Mucosa of stomach (tissue), 1 donor: ENCODE results near the gene SPINK1.

Experiments
- H3K27me3 ChIP-seq: one replicate; pipeline ENCODE4 v1.7.0; 2013; ENCODE audit warnings: mild to moderate bottlenecking, low read length; ENCODE audit not compliant: control insufficient read depth, insufficient read depth
- H3K36me3 ChIP-seq: one replicate; pipeline ENCODE4 v1.7.0; 2013; ENCODE audit warnings: low read length; ENCODE audit not compliant: control insufficient read depth, insufficient read depth
- H3K4me1 ChIP-seq: one replicate; pipeline ENCODE4 v1.7.0; 2013; ENCODE audit warnings: mild to moderate bottlenecking, low read length; ENCODE audit not compliant: control insufficient read depth, insufficient read depth
- H3K4me3 ChIP-seq: one replicate; pipeline ENCODE4 v1.7.0; 2013; ENCODE audit warnings: low read length
- H3K9ac ChIP-seq: one replicate; pipeline ENCODE4 v1.7.0; 2013; ENCODE audit warnings: mild to moderate bottlenecking, low read length, moderate library complexity
- H3K9me3 ChIP-seq: one replicate; pipeline ENCODE4 v1.7.0; 2013; ENCODE audit warnings: mild to moderate bottlenecking, low read length, moderate library complexity; ENCODE audit not compliant: control insufficient read depth
- donor health status: Pancreatic carcinoma.

Gene SPINK1

DNA sequence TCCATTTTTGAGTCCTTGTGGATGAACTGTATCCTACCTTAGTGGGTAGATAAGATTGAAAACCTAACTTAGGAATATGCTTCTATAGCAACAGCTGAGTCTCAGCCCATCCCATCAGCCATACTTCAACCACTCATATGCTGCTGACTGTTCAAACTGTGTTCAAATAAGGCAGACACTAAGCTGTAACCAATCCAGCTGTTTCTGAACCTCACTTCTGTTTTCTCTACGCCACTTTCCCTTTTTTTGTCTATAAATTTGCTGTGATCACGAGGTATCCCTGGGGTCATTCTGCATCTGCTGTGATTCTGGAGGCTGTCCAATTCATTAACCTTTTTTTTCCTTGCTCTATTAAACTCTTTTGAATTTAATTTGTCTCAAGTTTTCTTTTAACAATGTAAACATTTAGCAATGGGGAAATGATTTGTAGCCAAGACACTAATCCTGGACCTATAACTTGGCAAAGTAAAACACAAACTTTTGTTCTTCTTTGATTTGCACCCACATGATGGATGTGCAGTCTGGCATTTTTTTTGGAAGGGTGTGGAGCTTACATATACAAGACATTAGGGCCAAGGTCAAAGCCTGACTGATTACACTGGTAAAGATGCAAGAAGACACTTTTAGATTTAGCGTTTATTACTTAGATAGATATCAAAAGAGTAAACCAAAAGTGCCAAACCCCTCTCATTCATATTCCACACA is 32.1 kb upstream of the SPINK1 start:
- H3K27me3 ChIP-seq: no peaks in the 10 kb centered on the region
- peaks cover 5% of the 10 kb centered on the region for H3K4me1 ChIP-seq
- no peak overlapping the region for H3K9ac ChIP-seq
- no peaks in the 10 kb centered on the region for H3K9me3 ChIP-seq
- no peaks in the 10 kb centered on the region for H3K36me3 ChIP-seq
- H3K4me3 ChIP-seq: no peak overlapping the region

DNA sequence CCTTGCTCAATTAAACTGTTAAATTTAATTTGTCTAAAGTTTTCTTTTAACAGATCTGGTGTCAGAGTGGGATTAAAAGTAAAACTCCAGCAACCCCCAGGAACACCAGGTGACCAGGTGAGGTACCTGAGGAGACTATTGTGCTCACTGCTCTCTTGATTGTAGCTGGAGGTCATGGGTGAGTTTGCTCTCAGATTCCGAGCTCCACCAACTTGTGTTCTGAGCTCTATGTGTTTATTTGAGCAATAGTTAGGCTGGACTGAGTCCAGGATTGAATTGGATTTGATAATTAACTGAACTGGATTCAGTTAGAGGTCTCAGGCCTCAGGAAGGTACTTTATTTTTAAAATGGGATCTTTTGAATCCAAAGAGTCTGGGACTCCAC is 29.2 kb upstream of the SPINK1 start:
- Histone ChIP-seq H3K27me3 (no peaks in the 10 kb centered on the region), H3K9me3 (no peaks in the 10 kb centered on the region), H3K4me1 (peaks cover 5% of the 10 kb centered on the region), H3K4me3 (no peak overlapping the region), H3K9ac (no peak overlapping the region), H3K36me3 (no peaks in the 10 kb centered on the region)

- Histone ChIP-seq H3K4me3 (no peak overlapping the region), H3K4me1 (peaks cover 5% of the 10 kb centered on the region), H3K9me3 (no peaks in the 10 kb centered on the region)
Measured at GRCh38 chr5:147859962-147860640, 28.6 kb upstream of the SPINK1 start.

DNA sequence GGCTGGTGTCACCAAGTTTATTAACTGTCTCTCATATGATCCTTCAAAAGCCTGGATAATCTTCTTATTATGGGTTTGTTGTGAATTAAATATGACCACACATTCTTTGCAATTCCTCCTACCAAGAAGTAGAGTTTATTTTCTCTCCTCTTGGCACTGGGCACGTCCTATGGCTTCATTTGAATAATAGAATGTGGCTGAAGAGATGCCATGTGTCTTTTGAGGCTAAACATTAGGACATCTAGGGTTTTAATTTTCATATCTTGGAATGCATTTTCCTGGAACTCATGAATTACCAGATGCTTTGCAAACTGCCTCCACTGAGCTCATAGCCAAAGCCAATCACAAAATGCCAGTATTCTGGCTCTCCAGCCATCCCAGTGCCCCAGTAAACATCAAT is 27.1 kb upstream of the SPINK1 start:
- no peaks in the 10 kb centered on the region for H3K27me3 ChIP-seq
- H3K9ac ChIP-seq: no peak overlapping the region
- no peaks in the 10 kb centered on the region for H3K4me1 ChIP-seq
- no peaks in the 10 kb centered on the region for H3K9me3 ChIP-seq
- no peaks in the 10 kb centered on the region for H3K36me3 ChIP-seq
- H3K4me3 ChIP-seq: no peak overlapping the region

More at GRCh38 chr5:147859962-147860640, 28.6 kb upstream of the SPINK1 start:
- Histone ChIP-seq H3K36me3 (no peaks in the 10 kb centered on the region), H3K9ac (no peak overlapping the region), H3K27me3 (no peaks in the 10 kb centered on the region)

DNA sequence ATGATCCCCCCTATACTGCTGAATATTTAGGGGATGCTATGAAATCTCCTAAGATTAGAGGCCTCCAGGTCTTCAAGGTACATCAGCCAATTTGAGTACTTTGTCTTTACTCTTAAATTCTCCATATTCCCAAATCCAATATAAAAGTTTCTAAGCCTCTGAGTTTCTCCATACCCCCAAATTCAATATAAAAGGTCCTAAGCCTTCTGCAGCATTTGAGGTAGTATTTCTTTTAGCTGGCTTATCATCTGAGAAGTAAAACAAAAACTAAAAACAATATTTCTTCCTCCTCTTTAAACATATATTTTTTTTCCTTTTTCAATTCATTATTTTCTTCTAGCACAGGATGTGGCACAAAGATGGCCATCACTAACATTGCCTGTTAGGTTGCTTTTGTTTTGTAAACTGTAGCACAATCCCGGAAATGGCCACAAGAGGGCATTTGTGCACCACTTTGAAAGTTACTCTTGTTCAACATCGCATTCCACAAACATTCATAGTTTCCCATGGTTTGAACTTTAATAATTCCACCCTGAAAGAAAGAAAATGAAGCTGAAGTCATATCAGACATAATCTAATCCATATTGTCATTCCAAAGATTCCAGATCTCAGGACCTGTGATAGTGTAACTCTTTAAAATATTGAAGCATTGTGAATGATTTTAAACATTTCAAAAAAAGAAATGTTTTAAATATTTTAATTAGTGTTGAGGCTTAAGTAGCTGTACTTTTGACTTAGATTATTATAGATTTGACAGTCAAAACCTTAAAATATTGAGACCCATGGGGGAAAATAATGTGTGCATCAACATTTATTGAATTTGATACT is 26.0 kb upstream of the SPINK1 start:
- Histone ChIP-seq H3K4me1 (no peaks in the 10 kb centered on the region), H3K9ac (no peak overlapping the region), H3K4me3 (no peak overlapping the region), H3K9me3 (no peaks in the 10 kb centered on the region), H3K27me3 (no peaks in the 10 kb centered on the region), H3K36me3 (no peaks in the 10 kb centered on the region)

DNA sequence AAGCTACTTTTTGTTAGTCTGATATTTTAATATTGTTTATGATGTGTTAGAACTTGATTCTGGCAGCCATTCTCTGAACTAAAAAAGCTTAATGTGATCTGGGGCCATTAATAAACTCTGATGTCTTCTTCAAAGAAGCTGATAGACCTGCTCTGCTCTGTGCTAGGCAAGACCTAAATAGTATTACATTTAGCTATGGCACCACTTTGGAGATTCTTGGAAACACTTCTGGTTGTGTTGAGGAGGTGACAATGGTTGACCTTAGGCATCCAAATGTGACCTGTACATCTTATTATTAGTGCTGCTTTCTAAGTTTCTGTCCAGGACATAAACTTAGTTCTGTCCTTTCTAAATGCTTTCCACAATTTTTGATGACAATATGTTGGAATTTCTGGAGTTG is 25.3 kb upstream of the SPINK1 start:
- no peaks in the 10 kb centered on the region for H3K9me3 ChIP-seq
- H3K27me3 ChIP-seq: no peaks in the 10 kb centered on the region
- no peak overlapping the region for H3K9ac ChIP-seq
- no peak overlapping the region for H3K4me3 ChIP-seq
- H3K36me3 ChIP-seq: no peaks in the 10 kb centered on the region
- H3K4me1 ChIP-seq: no peaks in the 10 kb centered on the region

GRCh38 chr5:147855774-147856069 is 24.3 kb upstream of the SPINK1 start:
- no peaks in the 10 kb centered on the region for H3K9me3 ChIP-seq
- no peak overlapping the region for H3K4me3 ChIP-seq
- H3K27me3 ChIP-seq: no peaks in the 10 kb centered on the region
- no peaks in the 10 kb centered on the region for H3K36me3 ChIP-seq
- no peaks in the 10 kb centered on the region for H3K4me1 ChIP-seq
- H3K9ac ChIP-seq: no peak overlapping the region

DNA sequence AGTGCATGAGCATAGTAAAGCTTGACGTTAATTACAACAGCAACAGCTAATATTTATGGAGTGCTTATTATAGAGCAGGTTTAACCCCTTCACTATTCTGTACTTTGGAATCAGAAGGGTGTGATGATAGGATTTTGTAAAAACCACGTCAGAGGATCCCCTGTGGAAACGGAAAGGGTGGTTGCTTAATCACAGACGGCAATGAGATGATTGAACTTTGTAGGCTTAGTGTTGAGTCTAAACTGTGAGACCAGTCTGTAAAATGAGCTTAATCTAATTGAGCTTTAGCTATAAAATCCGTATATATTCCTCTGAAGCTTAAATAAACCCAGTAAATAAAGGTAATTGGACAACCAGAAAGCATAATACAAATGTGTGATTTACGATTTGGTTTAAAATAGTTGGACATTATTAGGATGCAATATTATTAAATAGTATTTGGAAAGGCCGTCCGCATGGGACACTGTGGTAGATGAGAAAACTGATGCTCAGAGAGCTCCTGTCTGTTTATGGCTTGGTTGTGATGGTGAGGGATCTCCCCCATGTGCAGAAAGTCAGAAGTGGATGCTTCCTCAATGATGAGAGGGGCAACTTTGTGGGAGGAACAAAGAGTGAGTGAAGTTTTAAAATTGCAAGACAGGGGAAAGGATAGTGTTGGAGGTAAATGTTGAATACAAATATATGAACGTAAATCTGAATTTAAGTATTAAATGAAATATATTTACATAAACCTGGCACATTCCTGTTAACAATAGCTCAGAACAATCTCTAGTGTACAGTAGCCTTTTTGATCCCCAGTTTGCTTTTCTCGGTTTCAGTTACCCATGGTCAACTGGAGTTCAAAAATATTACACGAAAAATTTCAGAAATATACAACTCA is 23.7 kb upstream of the SPINK1 start:
- H3K4me1 ChIP-seq: no peaks in the 10 kb centered on the region

GRCh38 chr5:147854331-147854730 is 22.9 kb upstream of the SPINK1 start:
- Histone ChIP-seq H3K9ac (no peak overlapping the region), H3K36me3 (no peaks in the 10 kb centered on the region), H3K9me3 (no peaks in the 10 kb centered on the region), H3K4me1 (no peaks in the 10 kb centered on the region), H3K4me3 (no peak overlapping the region), H3K27me3 (no peaks in the 10 kb centered on the region)

More for the DNA sequence above, 23.7 kb upstream of the SPINK1 start:
- no peaks in the 10 kb centered on the region for H3K9me3 ChIP-seq
- no peak overlapping the region for H3K4me3 ChIP-seq
- H3K9ac ChIP-seq: no peak overlapping the region
- H3K36me3 ChIP-seq: no peaks in the 10 kb centered on the region
- H3K27me3 ChIP-seq: no peaks in the 10 kb centered on the region

- Histone ChIP-seq H3K27me3 (no peaks in the 10 kb centered on the region), H3K9me3 (no peaks in the 10 kb centered on the region), H3K9ac (no peak overlapping the region), H3K4me1 (no peaks in the 10 kb centered on the region), H3K36me3 (no peaks in the 10 kb centered on the region), H3K4me3 (no peak overlapping the region)
Measured at GRCh38 chr5:147853372-147853987, 22.0 kb upstream of the SPINK1 start.

DNA sequence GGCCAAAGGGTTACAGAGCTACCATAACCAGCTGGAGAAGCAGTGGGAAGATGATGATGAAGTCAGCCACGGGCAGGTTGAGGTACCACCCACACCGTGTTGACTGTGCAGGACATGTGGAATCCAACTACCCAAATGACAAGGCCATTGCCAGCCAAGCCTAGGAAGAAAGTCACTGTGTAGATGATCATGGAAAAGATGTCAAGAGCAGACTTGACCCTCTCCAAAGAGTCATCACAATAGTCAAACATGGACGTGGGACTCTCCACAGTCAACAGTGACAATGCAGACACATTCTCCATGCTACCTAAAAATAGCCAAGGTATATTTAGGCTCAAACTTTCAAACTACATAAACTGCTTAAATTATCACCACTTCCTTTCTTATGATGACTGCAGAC is 20.9 kb upstream of the SPINK1 start:
- Histone ChIP-seq H3K4me1 (no peaks in the 10 kb centered on the region), H3K9me3 (no peaks in the 10 kb centered on the region), H3K27me3 (no peaks in the 10 kb centered on the region), H3K36me3 (no peaks in the 10 kb centered on the region), H3K4me3 (no peak overlapping the region), H3K9ac (no peak overlapping the region)
